GM12878 (cell line): Measurements from ENCODE around the gene AKAP11. TPM values are rescaled to one million over a fixed set of nuclear protein-coding genes. Genes with fewer than 3 reads are reported as not detected.

ENCODE experiments used
- ATF2 ChIP-seq: IDR thresholded peaks from 2 replicates; pipeline ENCODE4 v1.6.1; 2012; ENCODE audit warnings: low read length, inconsistent platforms
- BCL11A ChIP-seq: IDR thresholded peaks from 2 replicates; pipeline ENCODE4 v1.6.1; 2011; ENCODE audit warnings: low read depth, low read length
- CBX5 ChIP-seq: sonication (generic); IDR thresholded peaks from 2 replicates; pipeline ENCODE4 v1.6.1; 2016; ENCODE audit warnings: low read depth, moderate library complexity, mild to moderate bottlenecking, inconsistent platforms
- CHD2 ChIP-seq: IDR thresholded peaks from 2 replicates; pipeline ENCODE4 v1.6.1; 2011; ENCODE audit warnings: low read depth, low read length, improper control_type of control experiment, borderline replicate concordance
- DPF2 ChIP-seq: fragments of 450-650 bp; IDR thresholded peaks from 2 replicates; pipeline ENCODE4 v1.6.1; 2017; ENCODE audit warnings: mild to moderate bottlenecking
- EP300 ChIP-seq, 2 experiments: fragments of 150-350 bp in 1 of 2; IDR thresholded peaks; 2 replicates each; pipeline ENCODE4 v1.6.1; 2011 to 2012; ENCODE audit warnings: low read depth in 2 of 2, low read length in 2 of 2, borderline replicate concordance in 1 of 2, improper control_type of control experiment in 1 of 2, inconsistent platforms in 1 of 2; ENCODE audit not compliant: control insufficient read depth in 1 of 2
- FOXK2 ChIP-seq: fragments of 450-650 bp; IDR thresholded peaks from 2 replicates; pipeline ENCODE4 v1.6.1; 2017; ENCODE audit warnings: mild to moderate bottlenecking, moderate library complexity
- IKZF2 ChIP-seq, 2 experiments: fragments of 450-650 bp; IDR thresholded peaks; 2 replicates each; pipeline ENCODE4 v1.6.1; 2017; ENCODE audit warnings: mild to moderate bottlenecking in 2 of 2, moderate library complexity in 2 of 2
- LARP7 ChIP-seq: fragments of 450-650 bp; IDR thresholded peaks from 2 replicates; pipeline ENCODE4 v1.6.1; 2017; ENCODE audit warnings: mild to moderate bottlenecking
- MAX ChIP-seq: IDR thresholded peaks from 2 replicates; pipeline ENCODE4 v1.6.1; 2012; ENCODE audit warnings: low read depth, low read length, improper control_type of control experiment
- MTA3 ChIP-seq: IDR thresholded peaks from 2 replicates; pipeline ENCODE4 v1.6.1; 2012; ENCODE audit warnings: low read length, inconsistent platforms, borderline replicate concordance
- NFIC ChIP-seq: IDR thresholded peaks from 2 replicates; pipeline ENCODE4 v1.6.1; 2012; ENCODE audit warnings: low read depth, mild to moderate bottlenecking, inconsistent platforms, low read length, moderate library complexity
- PKNOX1 ChIP-seq: fragments of 450-650 bp; IDR thresholded peaks from 2 replicates; pipeline ENCODE4 v1.6.1; 2016; ENCODE audit warnings: mild to moderate bottlenecking
- POLR2A ChIP-seq: IDR thresholded peaks from 2 replicates; pipeline ENCODE4 v1.6.1; 2011; ENCODE audit warnings: low read depth, mild to moderate bottlenecking, low read length
- POLR2AphosphoS5 ChIP-seq: IDR thresholded peaks from 2 replicates; pipeline ENCODE4 v1.6.1; 2011; ENCODE audit warnings: mild to moderate bottlenecking, low read length, inconsistent platforms
- POU2F2 ChIP-seq: IDR thresholded peaks from 3 replicates; pipeline ENCODE4 v1.6.1; 2011; ENCODE audit warnings: low read depth, mild to moderate bottlenecking, low read length, borderline replicate concordance
- RAD51 ChIP-seq: fragments of 450-650 bp; IDR thresholded peaks from 2 replicates; pipeline ENCODE4 v1.6.1; 2016; ENCODE audit warnings: moderate library complexity, mild to moderate bottlenecking, inconsistent platforms
- RELB ChIP-seq: fragments of 450-650 bp; IDR thresholded peaks from 2 replicates; pipeline ENCODE4 v1.6.1; 2017; ENCODE audit warnings: low read depth, mild to moderate bottlenecking, moderate library complexity
- SKIL ChIP-seq: fragments of 450-650 bp; IDR thresholded peaks from 2 replicates; pipeline ENCODE4 v1.6.1; 2017; ENCODE audit warnings: mild to moderate bottlenecking, low read depth, inconsistent platforms; ENCODE audit not compliant: poor library complexity, severe bottlenecking
- SREBF1 ChIP-seq: IDR thresholded peaks from 2 replicates; pipeline ENCODE4 v1.6.1; 2012; ENCODE audit warnings: mild to moderate bottlenecking, low read length
- TCF3 ChIP-seq: IDR thresholded peaks from 2 replicates; pipeline ENCODE4 v1.6.1; 2012; ENCODE audit warnings: low read depth, mild to moderate bottlenecking, low read length, borderline replicate concordance; ENCODE audit not compliant: insufficient read depth
- USF1 ChIP-seq: IDR thresholded peaks from 2 replicates; pipeline ENCODE4 v1.6.1; 2011; ENCODE audit warnings: borderline replicate concordance, low read depth, mild to moderate bottlenecking, moderate library complexity, mixed read lengths, low read length; ENCODE audit not compliant: insufficient read depth; ENCODE audit errors: extremely low read length
- WRNIP1 ChIP-seq: IDR thresholded peaks from 2 replicates; pipeline ENCODE4 v1.6.1; 2011; ENCODE audit warnings: low read depth, low read length, improper control_type of control experiment, borderline replicate concordance
- ZNF207 ChIP-seq: fragments of 450-650 bp; IDR thresholded peaks from 2 replicates; pipeline ENCODE4 v1.6.1; 2014; ENCODE audit warnings: antibody characterized with exemption, mild to moderate bottlenecking, borderline replicate concordance
- ZNF622 ChIP-seq: fragments of 450-650 bp; IDR thresholded peaks from 2 replicates; pipeline ENCODE4 v1.6.1; 2017; ENCODE audit warnings: mild to moderate bottlenecking, inconsistent platforms
- polyA plus RNA-seq, 11 experiments: library from polyadenylated mRNA; depleted of rRNA in 4 of 11; unstranded in 6 of 11; stranded (reverse) in 5 of 11; fragments of >200 nt; fragmentation: Nextera tagmentation in 4 of 11; fragmentation: Illumina TruSeq in 1 of 11; extraction: Ambion mirVana in 4 of 11; extraction: Trizol in 1 of 11; gene quantifications; 1 replicate in 1 of 11; 2 replicates in 10 of 11; pipeline versions ENCODE4 v1.2.1 to v1.2.3, GENCODE V29; 2011 to 2016; ENCODE audit warnings: inconsistent platforms in 2 of 11, missing spikeins in 2 of 11, low read depth in 1 of 11
- total RNA-seq, 4 experiments: library from RNA; depleted of rRNA in 3 of 4; stranded (reverse); fragments of >200 nt in 3 of 4; fragmentation: Illumina TruSeq in 1 of 4; extraction: Trizol in 1 of 4; gene quantifications; 2 replicates each; pipeline versions ENCODE4 v1.2.1 to v1.2.3, GENCODE V29; 2013 to 2021

Gene AKAP11
- total and polyA plus RNA-seq, 10 of the 15 experiments (the other 5 are each of a cell fraction or from before 2014, with no cell fraction given): 4.8 to 36.8 (median 17.9) TPM

DNA sequence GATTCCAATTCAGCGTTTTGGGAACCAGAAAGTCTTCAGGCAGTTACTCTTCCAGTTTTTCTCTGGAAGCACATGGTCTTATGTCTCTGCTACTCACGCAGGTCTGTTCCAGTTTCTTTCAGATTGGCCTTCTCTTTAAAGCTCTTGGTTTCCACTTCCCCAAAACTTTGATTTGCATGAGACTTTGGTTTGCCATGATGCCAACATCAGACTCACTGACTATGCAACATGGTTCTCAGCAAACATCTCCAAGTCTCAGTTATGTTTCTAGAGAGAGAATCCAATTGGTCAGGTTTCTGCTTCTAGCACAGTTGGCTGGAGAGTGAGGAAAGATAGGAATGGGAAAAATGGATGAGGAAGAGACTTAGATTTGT lies 3.1 kb downstream of the AKAP11 start (continued):
- peak; percentile 79 for TF ChIP-seq RELB
- TF ChIP-seq BCL11A: 0 out of 2 replicates have a peak, but pooled peaks have one; percentile 17
- TF ChIP-seq POLR2A: peak; percentile 69
- TF ChIP-seq ZNF622: no peak
- TF ChIP-seq CHD2: peak; percentile 22; the same call in 1 of the 2 replicates
- TF ChIP-seq FOXK2: no peak
- TF ChIP-seq DPF2: 0 out of 2 replicates have a peak, but pooled peaks have one; percentile 40
- TF ChIP-seq POLR2AphosphoS5: peak; percentile 94
- peak; percentile 28; the same call in 1 of the 2 replicates for TF ChIP-seq ATF2
- TF ChIP-seq LARP7: no peak
- TF ChIP-seq ZNF207: no peak
- no peak for TF ChIP-seq SKIL
- peak; percentile 88 for TF ChIP-seq MAX
- TF ChIP-seq RAD51: peak; percentile 40
- no peak for TF ChIP-seq USF1
- no peak for TF ChIP-seq MTA3
- TF ChIP-seq PKNOX1: peak; percentile 13; the same call in 1 of the 2 replicates
- TF ChIP-seq NFIC: peak; percentile 31; the same call in 1 of the 2 replicates
- no peak for TF ChIP-seq TCF3
- 0 out of 2 replicates have a peak, but pooled peaks have one; percentile 56 for TF ChIP-seq CBX5
- peak; percentile 96 for TF ChIP-seq POU2F2
- TF ChIP-seq SREBF1: no peak
- peak in 1 of 2 experiments; percentile 48; a peak in 3 of 4 replicates for TF ChIP-seq EP300 (IDR thresholded peaks at IDR 0.05; ENCODE audit: borderline replicate concordance in 1 of 2, control insufficient read depth in 1 of 2, low read depth in 2 of 2, low read length in 2 of 2)
- peak; percentile 91 for TF ChIP-seq IKZF2 (IDR thresholded peaks at IDR 0.05)
- TF ChIP-seq WRNIP1: no peak
